Bronchial epithelial cell (primary cell): ENCODE measurements around the gene OR2F2. TPM values are rescaled to one million over a fixed set of nuclear protein-coding genes. Genes with fewer than 3 reads are reported as not detected.

Experiments used
- DNase-seq: peaks from one replicate; pipeline ENCODE4 v3.0.0-alpha.2; 2010; ENCODE audit warnings: low read depth
- FAIRE-seq: peaks from 2 replicates; lab custom pipeline; 2011; peaks lifted over from hg19 to GRCh38; lab: Jason Lieb, UNC
- H3K27me3 ChIP-seq: 2 replicates; pipeline ENCODE4 v1.5.1; 2011; ENCODE audit warnings: low read length; ENCODE audit not compliant: control insufficient read depth, insufficient read depth
- H3K36me3 ChIP-seq: 2 replicates; pipeline ENCODE4 v1.5.1; 2011; ENCODE audit warnings: low read length; ENCODE audit not compliant: control insufficient read depth, insufficient read depth
- H3K4me3 ChIP-seq: 2 replicates; pipeline ENCODE4 v1.5.1; 2011; ENCODE audit warnings: mild to moderate bottlenecking, low read depth, low read length, control low read depth
- CTCF ChIP-seq: IDR thresholded peaks from 2 replicates; pipeline ENCODE4 v1.5.1; 2011; ENCODE audit warnings: mild to moderate bottlenecking, moderate library complexity, low read length, control low read depth, inconsistent platforms; ENCODE audit not compliant: insufficient read depth, severe bottlenecking
- total RNA-seq: library from RNA; depleted of rRNA; stranded (reverse); fragments of >200 nt; gene quantifications from 2 replicates; pipeline ENCODE4 v1.2.1, GENCODE V29; 2014

OR2F2 gene
- total RNA-seq, 1 donor from 2014 or later = not detected

GRCh38 chr7:143891457-143891856, 43.6 kb upstream of the OR2F2 start:
- Histone ChIP-seq H3K4me3 (no peak overlapping the region), H3K36me3 (no peaks in the 10 kb centered on the region), H3K27me3 (no peaks in the 10 kb centered on the region)
- TF ChIP-seq CTCF = no peak
- DNase-seq (no peak), FAIRE-seq (no peak)

GRCh38 chr7:143892527-143893300, 42.3 kb upstream of the OR2F2 start:
- H3K36me3 ChIP-seq = no peaks in the 10 kb centered on the region
- TF ChIP-seq CTCF = peak; percentile 40
- no peaks in the 10 kb centered on the region for H3K27me3 ChIP-seq
- FAIRE-seq (no peak), DNase-seq (peak; percentile 58)
- no peak overlapping the region for H3K4me3 ChIP-seq

GRCh38 chr7:143896667-143897066, 38.4 kb upstream of the OR2F2 start:
- no peak for TF ChIP-seq CTCF
- FAIRE-seq (no peak), DNase-seq (no peak)
- no peaks in the 10 kb centered on the region for H3K27me3 ChIP-seq
- no peak overlapping the region for H3K4me3 ChIP-seq
- no peaks in the 10 kb centered on the region for H3K36me3 ChIP-seq

- DNase-seq (no peak), FAIRE-seq (no peak)
- Histone ChIP-seq H3K36me3 (no peaks in the 10 kb centered on the region), H3K27me3 (no peaks in the 10 kb centered on the region), H3K4me3 (no peak overlapping the region)
- no peak for TF ChIP-seq CTCF
Observed at GRCh38 chr7:143898810-143899209, 36.2 kb upstream of the OR2F2 start.

GRCh38 chr7:143900230-143900766, 34.7 kb upstream of the OR2F2 start:
- peak; percentile 52 for DNase-seq
- Histone ChIP-seq H3K4me3 (no peak overlapping the region), H3K36me3 (no peaks in the 10 kb centered on the region), H3K27me3 (no peaks in the 10 kb centered on the region)
- FAIRE-seq = no peak
- TF ChIP-seq CTCF = no peak
